GM18508 (cell line): ENCODE measurements around the gene USP24.
"Not testable (repeated sequence)": the region's sequence is repeated elsewhere in the genome, so short reads cannot be mapped to it uniquely, and the experiment has no call there.

Experiments used
- ATAC-seq: cut with Tn5 transposase; IDR thresholded peaks from one replicate; pipeline ENCODE4 v1.9.1; 2021; ENCODE audit warnings: moderate number of reproducible peaks; ENCODE audit not compliant: insufficient read depth, unreplicated experiment

The USP24 gene

DNA sequence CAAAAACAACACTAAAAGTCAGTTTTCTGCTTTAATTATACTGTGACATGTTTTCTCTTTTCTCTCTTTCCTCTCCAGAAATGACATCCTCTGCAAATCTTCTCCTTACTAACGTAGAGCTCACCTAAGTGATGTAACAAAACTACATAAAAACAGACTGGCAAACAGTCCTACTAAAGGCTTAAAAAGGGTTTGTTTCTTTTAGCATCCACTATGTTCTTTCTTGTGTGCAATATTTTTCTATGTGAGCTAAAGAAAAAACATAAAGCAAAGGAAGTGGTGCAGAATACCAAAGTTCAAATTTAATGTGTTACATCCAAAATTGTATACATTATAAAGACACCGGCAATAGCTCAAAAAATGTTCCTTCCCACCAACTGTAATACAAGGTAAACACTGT is 14.5 kb downstream of the USP24 start:
- ATAC-seq: no peak

DNA sequence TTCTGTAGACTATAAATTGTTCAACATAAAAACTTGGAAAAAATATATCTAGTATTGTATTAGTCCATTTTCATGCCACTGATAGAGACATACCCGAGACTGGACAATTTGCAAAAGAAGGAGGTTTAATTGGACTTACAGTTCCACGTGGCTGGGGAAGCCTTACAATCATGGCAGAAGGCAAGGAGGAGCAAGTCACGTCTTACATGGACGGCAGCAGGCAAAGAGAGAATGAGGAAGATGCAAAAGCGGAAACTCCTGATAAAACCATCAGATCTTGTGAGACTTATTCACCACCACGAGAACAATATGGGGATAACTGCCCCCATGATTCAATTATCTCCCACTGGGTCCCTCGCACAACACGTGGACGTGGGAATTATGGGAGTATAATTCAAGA is 15.4 kb downstream of the USP24 start:
- ATAC-seq: not testable (repeated sequence)

DNA sequence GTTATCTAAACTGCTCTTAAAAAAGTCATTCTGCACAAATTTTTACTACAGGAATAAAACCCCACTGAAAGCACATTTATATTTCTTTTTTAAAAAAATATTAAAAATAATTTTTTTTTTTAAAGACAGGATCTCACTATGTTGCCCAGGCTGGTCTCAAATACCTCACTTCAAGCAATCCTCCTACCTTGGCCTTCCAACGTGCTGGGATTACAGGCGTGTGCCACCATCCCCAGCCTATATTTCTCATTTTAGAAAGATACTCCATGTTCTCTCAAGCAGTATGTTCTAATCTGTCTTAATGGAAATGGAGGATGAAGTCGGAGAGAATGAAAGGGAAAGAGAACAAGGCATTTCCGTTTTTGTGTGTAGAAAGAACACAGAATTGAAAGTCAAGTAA is 17.1 kb downstream of the USP24 start:
- ATAC-seq: no peak

DNA sequence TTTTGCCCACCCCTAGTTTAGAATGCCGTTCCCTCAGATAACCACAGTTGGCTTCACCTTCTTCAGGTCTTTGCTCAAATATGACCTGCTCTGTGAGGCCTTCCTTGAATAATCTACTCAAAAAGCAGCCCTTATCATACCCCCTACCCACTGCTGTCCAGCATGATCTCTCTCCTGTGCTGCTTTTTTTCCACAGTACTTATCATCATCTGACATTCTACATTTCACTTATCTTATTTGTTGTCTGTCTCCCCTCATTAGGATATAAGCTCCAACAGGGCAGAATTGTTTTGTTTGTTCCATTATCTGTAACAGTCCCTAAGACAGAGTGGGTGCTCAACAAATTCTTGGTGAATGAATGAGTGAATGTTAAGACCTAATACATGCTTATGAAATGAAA is 18.1 kb downstream of the USP24 start:
- no peak for ATAC-seq

DNA sequence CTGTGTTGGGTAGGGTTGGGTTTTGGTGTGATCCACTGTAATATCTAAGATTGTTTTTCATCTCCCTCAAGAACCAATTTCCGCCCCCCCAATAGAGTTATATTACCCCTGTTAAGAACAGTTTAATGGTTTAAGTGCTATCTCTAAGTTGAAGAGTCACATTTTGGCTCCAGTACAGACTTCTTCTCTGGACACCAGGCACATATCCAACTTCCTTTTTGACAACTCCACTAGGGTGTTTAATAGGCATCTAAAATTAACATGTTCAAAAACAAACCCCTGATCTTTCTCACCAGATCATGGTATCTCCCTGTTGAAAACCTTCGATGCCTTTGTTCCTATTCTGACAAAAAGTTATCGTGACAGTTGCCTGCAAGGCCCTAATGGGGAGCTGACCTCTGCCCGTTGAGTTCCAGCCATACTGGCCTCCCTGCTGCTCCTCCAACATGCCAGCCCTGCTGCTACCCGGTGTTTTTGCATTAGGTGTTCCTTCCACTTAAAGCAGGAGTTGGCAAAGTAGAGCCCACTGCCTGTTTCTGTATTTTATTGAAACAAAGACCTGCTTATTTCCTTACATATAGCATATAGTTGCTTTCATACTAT is 18.6 kb downstream of the USP24 start:
- ATAC-seq: no peak

DNA sequence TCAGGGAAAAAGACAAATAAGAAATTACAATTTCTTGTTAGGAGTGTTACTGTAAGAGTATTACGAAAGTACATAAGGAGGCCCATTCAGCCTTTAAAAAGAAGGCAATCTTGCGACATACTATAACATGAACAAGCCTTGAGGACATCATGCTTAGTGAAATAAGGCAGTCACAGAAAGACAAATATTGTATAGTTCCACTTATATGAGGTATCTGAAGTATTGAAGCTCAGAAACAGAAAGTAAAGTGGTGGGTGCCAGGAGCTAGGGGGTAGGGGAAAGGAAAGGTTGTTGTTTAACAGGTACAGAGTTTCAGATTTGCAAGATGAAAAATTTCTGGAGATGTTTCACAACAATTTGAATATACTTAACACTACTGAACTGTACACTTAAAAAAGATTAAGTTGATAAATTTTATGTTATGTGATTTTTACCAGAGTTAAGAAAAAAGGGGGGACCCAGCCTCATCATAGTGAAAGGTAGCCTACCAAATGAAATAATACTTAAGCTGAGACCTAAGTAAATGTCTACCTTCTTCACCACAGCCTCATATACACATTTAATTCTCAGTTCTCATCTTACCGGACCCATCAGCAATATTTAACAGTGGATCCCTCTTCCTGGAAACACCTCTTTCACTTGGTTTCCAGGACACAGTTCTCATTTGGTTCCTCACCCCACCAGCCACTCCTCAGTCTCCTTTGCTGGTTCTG is 19.5 kb downstream of the USP24 start:
- ATAC-seq: no peak

DNA sequence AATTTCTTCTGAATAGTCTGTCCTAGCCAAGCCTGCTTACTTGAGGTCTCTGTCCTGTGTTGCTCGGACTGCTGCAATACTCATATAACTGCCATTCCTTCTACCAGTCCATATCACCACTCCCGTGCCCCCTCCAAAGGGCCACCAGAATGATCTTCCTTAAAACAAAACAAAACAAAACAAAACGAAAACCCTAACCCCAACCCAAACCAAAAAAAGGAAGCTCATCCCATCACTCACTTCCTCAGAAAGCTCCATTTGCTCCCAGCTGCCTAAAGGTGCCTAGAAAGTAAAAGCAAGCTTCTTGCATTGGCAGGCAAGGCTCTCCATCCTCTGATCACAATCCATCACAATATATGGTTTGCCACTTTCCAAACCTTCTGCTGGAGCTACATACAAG is 20.3 kb downstream of the USP24 start:
- no peak for ATAC-seq

DNA sequence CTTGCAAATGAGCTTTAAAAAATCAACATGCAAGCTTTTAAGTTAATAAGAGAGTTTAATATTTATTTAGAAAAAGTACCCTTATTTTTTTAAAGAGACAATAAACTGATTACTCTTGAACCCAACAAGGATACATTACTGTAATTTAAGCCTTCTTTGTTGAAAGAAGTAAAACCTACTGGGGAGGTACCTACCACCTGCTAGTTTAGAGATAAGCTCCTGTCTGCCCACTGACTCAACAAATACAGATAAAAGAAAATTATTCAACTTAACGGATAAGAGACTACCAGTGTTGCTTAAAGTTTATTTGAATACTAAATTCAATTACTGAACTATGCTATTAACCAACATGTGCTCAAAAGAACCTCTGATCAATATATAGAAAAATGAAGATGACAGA is 23.1 kb downstream of the USP24 start:
- no peak for ATAC-seq

DNA sequence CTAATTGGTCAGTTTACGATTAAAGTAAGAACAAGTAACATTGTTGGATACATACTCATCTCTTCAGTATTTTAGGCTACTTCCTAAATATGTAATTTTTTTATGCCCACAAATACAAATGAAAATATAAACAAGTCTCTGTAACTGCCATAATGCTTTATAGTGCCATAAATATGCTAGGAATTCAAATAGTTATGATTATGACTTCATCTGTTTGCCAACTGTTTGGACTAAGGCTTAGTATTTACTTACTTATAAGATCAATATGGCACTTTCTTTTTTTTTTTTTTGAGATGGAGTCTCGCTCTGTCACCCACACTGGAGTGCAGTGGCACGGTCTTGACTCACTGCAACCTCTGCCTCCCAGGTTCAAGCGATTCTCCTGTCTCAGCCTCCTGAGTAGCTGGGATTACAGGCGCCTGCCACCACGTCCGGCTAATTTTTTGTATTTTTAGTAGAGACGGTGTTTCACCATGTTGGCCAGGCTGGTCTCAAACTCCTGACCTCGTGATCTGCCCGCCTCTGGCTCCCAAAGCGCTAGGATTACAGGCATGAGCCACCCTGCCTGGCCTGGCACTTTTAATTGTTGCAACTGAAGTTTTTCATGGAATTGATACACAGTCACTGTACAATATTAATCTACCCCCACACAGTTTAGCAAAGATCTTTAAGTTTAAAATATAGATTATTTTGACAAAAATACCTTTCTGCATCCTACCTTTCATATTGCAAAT is 23.8 kb downstream of the USP24 start:
- ATAC-seq: not testable (repeated sequence)

DNA sequence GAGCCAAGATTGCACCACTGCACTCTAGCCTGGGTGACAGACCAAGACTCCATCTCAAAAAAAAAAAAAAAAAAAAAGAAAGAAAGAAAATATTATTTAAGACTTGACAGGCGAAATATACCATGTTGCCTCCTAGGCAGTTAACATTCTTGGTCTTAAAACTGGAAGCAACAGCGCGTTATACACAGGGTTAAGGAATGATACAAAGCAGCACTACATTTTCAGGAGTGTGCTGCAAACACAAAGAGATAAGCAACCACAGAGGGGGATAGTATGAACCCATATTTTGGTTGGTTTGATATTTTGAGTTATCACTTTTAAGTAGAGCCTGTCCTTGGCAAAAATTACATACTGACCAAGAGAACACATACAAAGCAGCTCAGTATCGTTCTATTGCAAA is 25.1 kb downstream of the USP24 start:
- no peak for ATAC-seq

DNA sequence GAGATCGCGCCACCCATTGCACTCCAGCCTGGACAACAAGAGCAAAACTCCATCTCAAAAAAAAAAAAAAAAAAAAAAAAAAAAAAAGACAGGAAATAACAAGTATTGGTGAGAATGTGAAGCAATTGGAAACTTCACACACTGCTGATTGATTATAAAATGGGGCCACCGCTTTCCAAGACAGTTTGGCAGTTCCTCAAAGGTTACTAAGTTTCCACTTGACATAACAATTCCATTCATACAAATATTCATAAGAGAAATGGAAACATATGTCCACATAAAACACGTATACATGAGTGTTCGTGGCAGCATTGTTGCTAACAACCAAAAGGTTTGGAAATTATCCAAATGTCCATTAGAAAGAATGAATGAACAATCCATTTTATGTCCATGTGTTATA is 26.3 kb downstream of the USP24 start:
- ATAC-seq: no peak

DNA sequence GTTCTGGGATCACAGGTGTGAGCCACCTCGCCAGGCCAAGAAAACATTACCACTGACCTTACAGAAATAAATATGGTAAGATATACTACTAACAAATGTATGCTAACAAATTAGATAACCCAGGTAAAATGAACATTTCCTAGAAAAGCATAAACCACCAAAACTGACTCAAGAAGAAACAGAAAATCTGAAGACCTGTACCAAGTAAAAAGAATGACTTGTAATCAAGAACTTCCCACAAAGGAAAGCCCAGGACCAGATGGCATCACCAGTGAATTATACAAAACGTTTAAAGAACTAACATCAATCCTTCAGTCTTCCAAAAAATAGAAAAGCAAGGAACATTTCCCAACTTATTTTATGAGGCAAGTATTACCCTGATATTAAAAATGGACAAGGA is 29.3 kb downstream of the USP24 start:
- no peak for ATAC-seq

DNA sequence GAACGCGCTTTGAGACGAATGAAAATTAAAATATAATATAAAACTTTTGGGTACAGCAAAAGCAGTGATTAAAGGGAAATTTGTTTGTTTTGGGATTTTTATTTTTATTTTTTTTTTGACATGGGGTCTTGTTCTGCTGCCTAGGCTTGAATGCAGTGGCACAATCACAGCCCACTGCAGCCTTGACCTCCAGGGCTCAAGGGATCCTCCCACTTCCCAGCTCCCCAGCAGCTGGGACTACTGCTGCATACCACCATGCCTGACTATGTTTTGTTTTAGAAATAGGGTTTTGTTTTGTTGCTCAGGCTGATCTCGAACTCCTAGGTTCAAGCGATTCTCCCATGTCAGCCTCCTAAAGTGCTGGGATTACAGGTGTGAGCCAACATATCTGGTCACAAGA is 30.3 kb downstream of the USP24 start:
- ATAC-seq: no peak

DNA sequence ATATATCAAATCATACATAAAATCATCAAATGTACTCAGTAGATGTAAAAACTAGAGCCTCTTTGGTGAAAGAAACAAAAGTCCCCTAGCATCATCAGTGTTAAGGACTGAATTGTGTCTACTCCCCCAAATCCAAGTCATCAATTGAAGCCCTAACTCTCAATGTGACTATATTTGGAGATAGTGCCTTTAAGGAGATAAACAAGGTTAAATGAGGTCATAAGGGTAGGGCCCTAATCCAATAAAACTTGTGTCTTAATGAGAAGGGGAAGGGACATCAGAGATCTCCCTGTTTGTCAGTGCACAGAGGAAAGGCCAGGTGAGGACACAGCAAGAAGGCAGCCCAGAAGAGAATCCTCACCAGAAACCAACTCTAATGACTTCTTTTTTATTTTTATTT is 33.5 kb downstream of the USP24 start:
- no peak for ATAC-seq

DNA sequence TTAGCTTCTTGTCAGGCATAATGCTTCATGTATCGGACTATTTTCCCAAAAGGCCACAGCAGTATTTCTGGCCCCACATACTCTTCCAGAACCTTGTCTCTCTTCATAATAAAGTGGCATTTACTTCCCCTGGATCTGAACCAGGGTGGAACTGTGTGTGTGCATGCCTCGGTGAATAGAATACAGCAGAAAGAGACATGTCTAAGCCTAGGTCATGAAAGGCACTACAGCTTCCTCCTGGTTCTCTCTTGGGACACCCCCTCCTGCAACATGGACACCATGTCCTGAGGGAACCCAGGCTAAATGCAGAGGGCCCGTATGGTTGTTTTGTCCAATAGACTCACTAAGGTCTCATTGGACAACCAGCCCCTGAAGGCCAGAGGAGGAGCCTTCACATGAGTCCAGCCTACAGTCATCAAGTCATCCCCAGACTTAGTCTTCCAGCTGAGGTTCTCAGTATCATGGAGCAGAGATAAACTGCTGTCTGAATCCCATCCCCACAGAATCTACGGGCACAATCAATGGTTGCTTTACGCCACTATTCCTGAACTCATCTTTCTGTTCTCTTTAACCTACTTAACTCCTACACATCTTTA is 35.0 kb downstream of the USP24 start:
- ATAC-seq: no peak

DNA sequence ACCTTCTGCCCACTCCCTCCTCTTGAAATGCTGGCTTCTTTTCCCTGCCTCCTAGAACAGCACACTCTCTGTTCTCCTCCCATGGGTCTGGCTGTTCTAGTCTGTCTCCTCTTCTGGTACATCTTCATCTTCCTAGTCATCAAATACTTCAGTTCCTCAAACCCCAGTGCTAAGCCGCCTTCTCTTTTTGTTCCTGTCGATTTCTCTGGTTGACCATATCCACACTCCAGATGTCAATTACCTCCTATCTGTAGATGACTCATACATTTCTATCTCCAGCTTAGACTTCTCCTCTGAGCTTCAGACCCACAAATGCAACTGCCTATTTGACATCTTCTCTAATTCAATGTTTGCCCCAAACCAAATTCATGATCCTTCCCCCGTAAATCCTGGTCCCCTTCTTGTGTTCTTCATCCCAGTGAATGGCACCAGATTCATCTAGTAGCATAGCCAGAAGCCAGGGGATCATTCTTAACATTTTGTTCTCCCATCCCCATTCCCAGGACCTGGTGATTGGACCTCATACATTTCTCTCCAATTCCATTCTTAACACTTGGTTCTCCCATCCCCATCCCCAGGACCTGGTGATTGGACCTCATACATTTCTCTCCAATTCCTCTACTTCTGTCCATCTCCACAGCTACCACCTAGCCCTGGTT is 35.9 kb downstream of the USP24 start:
- ATAC-seq: no peak

DNA sequence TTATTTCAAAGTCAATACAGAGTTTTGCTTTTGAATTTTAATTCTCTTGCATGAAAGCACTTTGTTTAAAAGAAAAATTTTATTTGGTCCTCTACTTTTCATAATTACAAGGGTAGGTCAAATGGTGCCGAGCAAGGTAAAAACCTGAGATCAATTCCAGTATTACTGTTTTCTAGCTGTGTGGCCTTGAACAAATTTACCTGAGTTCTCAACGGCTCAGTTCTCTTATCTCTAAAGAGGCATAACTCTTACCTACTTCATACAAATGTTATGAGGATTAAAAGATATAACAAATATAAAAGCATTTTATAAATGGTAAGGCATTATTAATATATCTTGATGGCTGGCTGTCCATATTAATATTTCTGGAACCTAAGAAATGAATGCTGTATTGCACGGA is 42.5 kb downstream of the USP24 start:
- ATAC-seq: no peak

DNA sequence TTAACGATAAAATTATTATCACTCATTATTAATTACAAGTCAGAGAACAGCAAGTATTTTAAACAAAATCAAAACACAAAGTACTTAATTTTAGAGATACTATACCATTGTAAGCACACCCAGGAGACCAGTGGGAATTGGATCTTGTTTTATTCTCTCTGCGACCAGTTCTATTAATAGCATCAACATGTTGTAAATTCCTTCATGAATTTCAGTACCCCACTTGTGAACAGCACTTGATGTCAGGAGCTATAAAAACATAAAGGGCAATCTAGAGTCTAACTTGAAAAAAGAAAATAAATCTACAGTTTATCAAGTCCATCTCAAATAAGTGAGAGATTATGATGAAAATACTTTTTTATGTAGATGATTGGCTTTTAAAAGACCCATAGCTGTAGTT is 42.9 kb downstream of the USP24 start:
- ATAC-seq: no peak

DNA sequence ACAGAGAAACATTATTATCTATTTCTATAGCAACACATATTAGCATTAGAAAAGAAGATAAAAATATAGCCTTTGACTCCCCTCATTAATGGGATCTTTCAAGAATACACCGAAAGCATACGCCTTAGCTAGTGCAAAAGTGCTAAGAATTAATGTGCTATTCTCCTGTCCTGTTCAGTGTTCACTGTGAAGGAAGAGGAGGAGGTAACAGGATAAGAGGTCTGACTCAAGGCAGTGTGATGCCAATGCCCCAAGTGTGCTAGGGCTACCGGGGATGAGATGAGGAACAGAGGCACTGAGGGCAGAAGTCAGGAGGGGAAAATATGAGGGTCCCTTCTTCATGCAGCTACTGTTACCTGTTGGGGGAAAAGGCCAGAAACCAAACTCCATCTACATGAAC is 43.5 kb downstream of the USP24 start:
- ATAC-seq: no peak

DNA sequence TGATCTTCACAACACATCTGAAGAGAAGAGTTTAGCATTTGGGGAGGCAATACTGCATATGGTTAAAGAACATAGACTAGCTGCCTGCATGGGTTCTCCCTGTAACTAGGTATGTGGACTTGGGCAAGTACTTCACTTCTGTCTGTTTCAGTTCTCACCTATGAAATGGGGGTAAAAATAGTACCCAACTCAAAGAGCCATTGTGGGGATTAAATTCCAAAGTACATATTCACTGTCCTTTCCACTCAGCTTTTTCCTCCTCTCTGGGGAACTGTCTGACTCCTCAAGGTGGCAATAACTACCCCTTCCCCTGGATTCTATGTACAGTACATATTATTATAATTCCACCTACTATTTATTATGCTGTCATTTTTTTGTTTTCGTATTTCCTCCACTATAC is 44.7 kb downstream of the USP24 start:
- ATAC-seq: no peak

DNA sequence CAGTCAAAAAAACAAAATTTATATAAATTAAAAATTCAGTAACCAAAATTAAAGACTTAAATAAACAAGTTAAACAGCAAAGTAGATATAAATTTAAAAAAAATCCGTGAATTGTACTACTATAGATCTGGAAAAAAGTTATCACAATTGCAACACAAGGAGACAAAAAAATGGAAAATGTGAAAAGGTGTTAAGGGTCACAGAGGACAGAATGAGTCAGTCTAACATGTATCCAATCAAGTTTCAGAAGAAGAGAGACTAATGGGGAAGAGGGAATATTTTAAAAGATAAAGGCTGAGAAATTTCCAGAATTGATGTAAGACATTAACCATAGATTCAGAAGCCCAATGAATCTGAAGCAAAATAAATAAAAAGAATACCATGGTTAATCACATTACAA is 46.0 kb downstream of the USP24 start:
- no peak for ATAC-seq
